ENCODE measurements around the gene CALB2. TPM values are rescaled to one million over a fixed set of nuclear protein-coding genes. Genes with fewer than 3 reads are reported as not detected.
A peak's percentile ranks its signal among the peaks of the same experiment; 100 is the strongest.

CALB2 gene
- total and polyA plus RNA-seq, 2 of the 8 experiments (the other 6 are each of a cell fraction or from before 2014, with no cell fraction given): 1.9 to 2.6 TPM

GRCh38 chr16:71367241-71367976 lies 8.9 kb downstream of the CALB2 start:
- H2BK20ac ChIP-seq (ENCODE audit: low read length): no peak overlapping the region
- no peaks in the 10 kb centered on the region for H3K4me1 ChIP-seq (replicated peaks in 1 of 4; ENCODE audit: control insufficient read depth in 3 of 4, insufficient read depth in 4 of 4, low read length in 3 of 4)
- H2AFZ ChIP-seq (ENCODE audit: low read length): no peak overlapping the region
- FAIRE-seq: peak; percentile 87
- H3K4me2 ChIP-seq (ENCODE audit: insufficient read depth in 1 of 2, low read depth in 2 of 2, low read length in 2 of 2): no peak overlapping the region
- H2AK5ac ChIP-seq (ENCODE audit: low read depth, low read length): no peak overlapping the region
- no peak overlapping the region for H2BK120ac ChIP-seq (replicated peaks; ENCODE audit: low read depth, low read length)
- H3K9me3 ChIP-seq (ENCODE audit: insufficient read depth in 2 of 2, low read depth in 1 of 2, low read length in 1 of 2): no peaks in the 10 kb centered on the region
- no peak overlapping the region for H3K56ac ChIP-seq (replicated peaks; ENCODE audit: insufficient read length, low read depth, low read length)
- ChIA-PET CTCF (ENCODE audit: partially characterized antibody) (interaction anchor here (0.6 to 3.5 kb wide), 19 partner anchors 9 to 576 kb away, joined by 3 to 18 read pairs (median 4); partner anchors contain the start of gene CALB2), POLR2A (ENCODE audit: partially characterized antibody) (interaction anchor here (1.2 kb wide), 1 partner anchor 36 kb away, joined by 3 read pairs; no protein-coding TSS in a partner anchor)
- H3K4ac ChIP-seq (replicated peaks; ENCODE audit: insufficient read length, low read depth, low read length): no peak overlapping the region
- H4K8ac ChIP-seq (ENCODE audit: extremely low read depth, insufficient read depth, low read length): no peak overlapping the region
- no peak overlapping the region for H4K91ac ChIP-seq (replicated peaks; ENCODE audit: insufficient read length, low read length)
- DNase-seq (ENCODE audit: low read depth in 1 of 2, low spot score in 2 of 2): peak; percentile 67 to 93
- WGBS, 2 experiments (ENCODE audit: extremely low coverage in 1 of 2, insufficient coverage in 1 of 2, insufficient read length in 1 of 2, insufficient replicate concordance in 2 of 2, low coverage in 1 of 2, low lambda C conversion rate in 2 of 2, missing lambda C conversion rate in 1 of 2): 62% methylated on average over 11 of the region's 12 CpGs; no CpG with 5 or more reads in 1 of the 2 experiments
- H3K4me3 ChIP-seq (ENCODE audit: extremely low read depth in 1 of 4, insufficient read depth in 2 of 4, low read depth in 3 of 4, low read length in 4 of 4): no peak overlapping the region
- no peak overlapping the region for H2BK12ac ChIP-seq (ENCODE audit: low read depth, low read length)
- no peak overlapping the region for H2BK5ac ChIP-seq (ENCODE audit: low read depth, low read length)
- H3K9ac ChIP-seq (replicated peaks in 1 of 4; ENCODE audit: extremely low read depth in 1 of 4, low read depth in 3 of 4, low read length in 3 of 4): no peak overlapping the region
- H3K23me2 ChIP-seq (ENCODE audit: low read depth, low read length): no peaks in the 10 kb centered on the region
- no peak overlapping the region for H2BK15ac ChIP-seq (ENCODE audit: low read length)
- H3K36me3 ChIP-seq (ENCODE audit: control insufficient read depth in 2 of 4, insufficient read depth in 4 of 4, low read length in 3 of 4): no peaks in the 10 kb centered on the region
- no peaks in the 10 kb centered on the region for H4K20me1 ChIP-seq (replicated peaks in 1 of 2; ENCODE audit: control insufficient read depth in 1 of 2, insufficient read depth in 2 of 2, low read length in 2 of 2)
- no peak overlapping the region for H3K27ac ChIP-seq (ENCODE audit: low read depth, low read length)
- H3K79me1 ChIP-seq (ENCODE audit: low read depth, low read length): no peaks in the 10 kb centered on the region
- no peak overlapping the region for H3K18ac ChIP-seq (ENCODE audit: extremely low read depth, low read length)
- no peaks in the 10 kb centered on the region for H3K27me3 ChIP-seq (replicated peaks in 1 of 4; ENCODE audit: control insufficient read depth in 3 of 4, extremely low read depth in 1 of 4, insufficient read depth in 3 of 4, low read length in 3 of 4)
- H3K14ac ChIP-seq (ENCODE audit: insufficient read length): no peak overlapping the region
- H4K5ac ChIP-seq (ENCODE audit: insufficient read length, low read depth, low read length): no peak overlapping the region
- no peak overlapping the region for H3K23ac ChIP-seq (ENCODE audit: insufficient read length)
- H3K79me2 ChIP-seq (ENCODE audit: control insufficient read depth in 1 of 2, insufficient read depth in 2 of 2, low read length in 2 of 2): no peaks in the 10 kb centered on the region
- TF ChIP-seq CEBPB (IDR thresholded peaks at IDR 0.05; ENCODE audit: low read depth, low read length) (no peak), SIN3A (conservative IDR thresholded peaks at IDR 0.05 in 1 of 2, IDR thresholded peaks at IDR 0.05 in 1 of 2; ENCODE audit: low read depth in 1 of 2, low read length in 2 of 2) (no peak), BRCA1 (IDR thresholded peaks at IDR 0.05; ENCODE audit: low read depth, low read length) (no peak), YY1 (IDR thresholded peaks at IDR 0.05; ENCODE audit: low read depth, low read length) (peak; percentile 71), HDAC2 (IDR thresholded peaks at IDR 0.05; ENCODE audit: borderline replicate concordance in 1 of 2, low read depth in 2 of 2, low read length in 2 of 2) (no peak), GTF2F1 (IDR thresholded peaks at IDR 0.05; ENCODE audit: borderline replicate concordance, low read depth, low read length) (no peak), SP4 (IDR thresholded peaks at IDR 0.05; ENCODE audit: low read length) (no peak), KDM5A (IDR thresholded peaks at IDR 0.05; ENCODE audit: low read length) (no peak)

All from H1 (cell line).